CD14-positive monocyte (primary cell): ENCODE measurements around the gene SH2D3C. TPM values are rescaled to one million over a fixed set of nuclear protein-coding genes. Genes with fewer than 3 reads are reported as not detected.
A peak's percentile ranks its signal among the peaks of the same experiment; 100 is the strongest.

Experiments used
- DNase-seq, 3 donors: peaks; one replicate each; pipeline ENCODE4 v3.0.0-alpha.2; 2011 to 2022
- H2AFZ ChIP-seq: 2 replicates; pipeline ENCODE4 v1.6.0; 2012; ENCODE audit warnings: mild to moderate bottlenecking, low read depth, low read length, inconsistent platforms; ENCODE audit not compliant: insufficient read depth, poor library complexity, severe bottlenecking
- H3K27ac ChIP-seq, 2 donors: 1 replicate in 1 of 2; 2 replicates in 1 of 2; pipeline ENCODE4 v1.5.1; 2012 to 2013; ENCODE audit warnings: low read length in 2 of 2, control low read depth in 1 of 2, inconsistent platforms in 1 of 2, low read depth in 1 of 2, mild to moderate bottlenecking in 1 of 2
- H3K27me3 ChIP-seq, 2 donors: one replicate each; pipeline versions ENCODE4 v1.6.0 to v1.6.1; 2011 to 2013; ENCODE audit warnings: low read length in 2 of 2; ENCODE audit not compliant: control insufficient read depth in 2 of 2, insufficient read depth in 2 of 2
- H3K36me3 ChIP-seq, 2 donors: replicated peaks in 1 of 2; 1 replicate in 1 of 2; 2 replicates in 1 of 2; pipeline versions ENCODE4 v1.5.1 to v1.6.1; 2012 to 2013; ENCODE audit warnings: low read length in 2 of 2, control low read depth in 1 of 2, inconsistent platforms in 1 of 2, mild to moderate bottlenecking in 1 of 2; ENCODE audit not compliant: insufficient read depth in 2 of 2, control insufficient read depth in 1 of 2
- H3K4me1 ChIP-seq, 2 donors: 1 replicate in 1 of 2; 2 replicates in 1 of 2; pipeline versions ENCODE4 v1.5.1 to v1.6.1; 2012 to 2013; ENCODE audit warnings: low read length in 2 of 2, control low read depth in 1 of 2, inconsistent platforms in 1 of 2, mild to moderate bottlenecking in 1 of 2, moderate library complexity in 1 of 2; ENCODE audit not compliant: insufficient read depth in 2 of 2, control insufficient read depth in 1 of 2
- H3K4me2 ChIP-seq: replicated peaks from 2 replicates; pipeline ENCODE3; 2012; ENCODE audit warnings: low read length, moderate library complexity, mild to moderate bottlenecking; ENCODE audit not compliant: poor library complexity, severe bottlenecking; ENCODE audit errors: extremely low read depth
- H3K4me3 ChIP-seq, 3 experiments: fragments of 200-600 bp in 1 of 3; sonication (generic) in 1 of 3; replicated peaks in 1 of 3; 1 replicate in 2 of 3; 2 replicates in 1 of 3; pipeline ENCODE4 v1.5.1; 2011 to 2013; ENCODE audit warnings: low read length in 3 of 3, mild to moderate bottlenecking in 3 of 3, control low read depth in 2 of 3, low read depth in 2 of 3, inconsistent platforms in 1 of 3, moderate library complexity in 1 of 3
- H3K79me2 ChIP-seq: 2 replicates; pipeline ENCODE4 v1.6.0; 2012; ENCODE audit warnings: mild to moderate bottlenecking, control low read depth, inconsistent platforms, low read length, moderate library complexity; ENCODE audit not compliant: insufficient read depth
- H3K9ac ChIP-seq: 2 replicates; pipeline ENCODE4 v1.6.0; 2017; ENCODE audit warnings: low read length, mild to moderate bottlenecking; ENCODE audit not compliant: insufficient read depth, poor library complexity, severe bottlenecking
- H3K9me3 ChIP-seq, 2 donors: replicated peaks in 1 of 2; 1 replicate in 1 of 2; 2 replicates in 1 of 2; pipeline versions ENCODE4 v1.5.1 to v1.6.1; 2012 to 2013; ENCODE audit warnings: low read length in 2 of 2, control low read depth in 1 of 2; ENCODE audit not compliant: control insufficient read depth in 1 of 2, insufficient read depth in 1 of 2
- H4K20me1 ChIP-seq: 2 replicates; pipeline ENCODE4 v1.6.0; 2012; ENCODE audit warnings: mild to moderate bottlenecking, low read length, control low read depth, moderate library complexity; ENCODE audit not compliant: insufficient read depth
- H3K27ac Mint-ChIP-seq, 7 donors: one replicate each; pipeline ENCODE4 v1.8.0; 2020; ENCODE audit warnings: mild to moderate bottlenecking in 7 of 7, mixed read lengths in 7 of 7, moderate library complexity in 6 of 7, inconsistent platforms in 2 of 7
- H3K27me3 Mint-ChIP-seq, 3 donors: one replicate each; pipeline ENCODE4 v1.8.0; 2021 to 2022; ENCODE audit warnings: low read depth in 3 of 3, mild to moderate bottlenecking in 3 of 3, mixed read lengths in 3 of 3, moderate library complexity in 3 of 3, inconsistent platforms in 1 of 3
- H3K36me3 Mint-ChIP-seq, 2 donors: one replicate each; pipeline ENCODE4 v1.8.0; 2020; ENCODE audit warnings: mixed read lengths in 2 of 2, inconsistent platforms in 1 of 2, mild to moderate bottlenecking in 1 of 2
- H3K4me1 Mint-ChIP-seq: one replicate; pipeline ENCODE4 v1.8.0; 2020; ENCODE audit warnings: mild to moderate bottlenecking, mixed read lengths
- H3K4me3 Mint-ChIP-seq, 2 donors: one replicate each; pipeline ENCODE4 v1.8.0; 2020; ENCODE audit warnings: mild to moderate bottlenecking in 2 of 2, mixed read lengths in 2 of 2, moderate library complexity in 1 of 2
- H3K9me3 Mint-ChIP-seq, 7 donors: one replicate each; pipeline ENCODE4 v1.8.0; 2020 to 2022; ENCODE audit warnings: mixed read lengths in 7 of 7, mild to moderate bottlenecking in 6 of 7, moderate library complexity in 6 of 7, inconsistent platforms in 2 of 7
- CTCF ChIP-seq: fragments of 200-600 bp; IDR thresholded peaks from one replicate; pipeline ENCODE4 v1.8.0; 2022; ENCODE audit warnings: antibody characterized with exemption, mild to moderate bottlenecking
- WGBS: methylation state at CpG from one replicate; pipeline ENCODE4 v1.1.5; 2013; ENCODE audit warnings: missing lambda C conversion rate; ENCODE audit not compliant: insufficient coverage; 5-methylcytosine and 5-hydroxymethylcytosine counted together
- intact Hi-C, 2 donors: fragments of 100-400 bp; cut with micrococcal nuclease; formaldehyde crosslinking; loops; one replicate each; pipeline versions ENCODE4 v1.15.0 to v1.15.1; 2023
- polyA plus RNA-seq, 3 donors: library from polyadenylated mRNA; depleted of rRNA in 1 of 3; unstranded in 2 of 3; stranded (reverse) in 1 of 3; fragments of 300-500 nt in 2 of 3; fragments of >200 nt in 1 of 3; fragmentation: Illumina TruSeq in 2 of 3; gene quantifications; 1 replicate in 2 of 3; 2 replicates in 1 of 3; pipeline ENCODE4 v1.2.3, GENCODE V29; 2012 to 2021

The SH2D3C gene
- polyA plus RNA-seq, 3 donors = 11.5 to 47.3 (median 20.5) TPM

DNA sequence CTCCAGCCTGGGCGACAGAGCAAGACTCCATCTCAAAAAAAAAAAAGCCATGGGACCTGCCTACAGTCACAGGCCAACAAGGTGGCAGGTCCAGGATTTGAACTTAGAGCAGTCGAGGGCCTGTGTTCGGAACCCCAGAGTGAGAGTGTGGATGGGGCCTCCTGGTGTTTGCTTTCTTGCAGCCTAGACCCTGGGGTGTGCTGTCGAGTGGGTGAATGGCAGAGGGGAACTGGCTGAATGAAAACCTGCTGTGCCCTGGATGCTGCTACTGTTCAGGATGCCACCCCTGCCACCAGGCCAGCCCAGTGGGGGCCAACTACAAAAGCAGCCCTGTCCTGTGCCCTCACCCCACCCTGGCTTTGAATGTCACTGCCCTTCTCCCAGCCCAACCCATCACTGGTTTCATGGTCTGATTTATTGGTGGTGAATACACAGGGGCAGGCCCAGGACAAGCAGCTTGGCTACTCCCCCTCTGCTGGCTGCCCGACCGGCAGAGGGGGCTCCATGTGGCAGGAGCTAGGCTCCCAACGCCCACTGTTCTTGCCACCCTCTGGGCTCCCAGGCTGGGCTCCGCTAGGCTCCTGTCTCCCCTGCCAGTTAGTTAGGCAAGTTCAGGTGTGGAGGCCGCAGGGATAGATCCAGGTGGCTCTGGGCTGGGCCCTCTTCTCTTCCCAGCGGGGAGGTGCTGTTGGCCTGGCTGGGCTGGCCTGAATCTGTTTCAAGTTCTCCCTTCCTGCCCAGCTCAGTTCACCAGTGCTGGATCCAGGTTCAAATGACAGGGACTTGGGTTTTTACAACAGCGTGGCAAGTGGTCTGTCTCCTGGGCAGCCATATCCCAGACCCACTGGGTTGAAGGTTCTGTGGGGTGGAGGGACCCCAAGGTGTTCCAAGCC is 36.4 kb upstream of the SH2D3C start:
- Mint-ChIP-seq H3K9me3 (no peaks in the 10 kb centered on the region), H3K27me3 (peaks cover 0 to 4% (median 1%) of the 10 kb centered on the region in 3 donors), H3K27ac (peak overlapping the region in 5 of 7 donors; percentile 32 to 72 (median 51)), H3K4me3 (no peak overlapping the region), H3K36me3 (peaks cover 52 to 72% of the 10 kb centered on the region in 2 donors), H3K4me1 (no peaks in the 10 kb centered on the region)
- Histone ChIP-seq H3K79me2 (no peaks in the 10 kb centered on the region), H3K4me2 (no peak overlapping the region), H3K4me3 (no peak overlapping the region), H2AFZ (no peak overlapping the region), H3K4me1 (no peaks in the 10 kb centered on the region), H3K9me3 (no peaks in the 10 kb centered on the region), H4K20me1 (no peaks in the 10 kb centered on the region), H3K9ac (no peak overlapping the region), H3K27ac (no peak overlapping the region), H3K36me3 (peaks cover 70 to 80% of the 10 kb centered on the region in 2 donors), H3K27me3 (no peaks in the 10 kb centered on the region)
- 94% methylated on average over 11 of the region's 11 CpGs for WGBS
- intact Hi-C loops = no loop called here
- no peak for DNase-seq
- TF ChIP-seq CTCF = no peak

DNA sequence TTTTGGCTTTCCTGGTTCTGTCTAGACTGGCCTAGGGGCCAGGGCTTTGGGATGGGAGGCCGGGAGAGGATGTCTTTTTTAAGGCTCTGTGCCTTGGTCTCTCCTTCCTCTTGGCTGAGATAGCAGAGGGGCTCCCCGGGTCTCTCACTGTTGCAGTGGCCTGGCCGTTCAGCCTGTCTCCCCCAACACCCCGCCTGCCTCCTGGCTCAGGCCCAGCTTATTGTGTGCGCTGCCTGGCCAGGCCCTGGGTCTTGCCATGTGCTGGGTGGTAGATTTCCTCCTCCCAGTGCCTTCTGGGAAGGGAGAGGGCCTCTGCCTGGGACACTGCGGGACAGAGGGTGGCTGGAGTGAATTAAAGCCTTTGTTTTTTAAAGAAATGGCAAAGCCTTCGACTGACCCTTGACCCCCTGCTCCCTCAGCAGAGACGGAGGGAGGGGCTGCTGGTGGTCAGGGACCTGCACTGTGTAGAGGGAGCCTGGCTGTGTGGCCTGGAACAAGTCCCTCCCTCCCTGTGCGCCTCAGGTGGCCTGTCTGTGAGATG is 35.3 kb upstream of the SH2D3C start:
- Histone ChIP-seq H4K20me1 (no peaks in the 10 kb centered on the region), H3K27me3 (no peaks in the 10 kb centered on the region), H3K9me3 (no peaks in the 10 kb centered on the region), H3K4me2 (no peak overlapping the region), H2AFZ (no peak overlapping the region), H3K4me3 (no peak overlapping the region), H3K27ac (peak overlapping the region in 1 of 2 donors; percentile 14), H3K4me1 (no peaks in the 10 kb centered on the region), H3K9ac (no peak overlapping the region), H3K36me3 (peaks cover 67 to 80% of the 10 kb centered on the region in 2 donors), H3K79me2 (no peaks in the 10 kb centered on the region)
- Mint-ChIP-seq H3K4me1 (peaks cover 3% of the 10 kb centered on the region), H3K9me3 (no peaks in the 10 kb centered on the region), H3K4me3 (no peak overlapping the region), H3K27ac (peak overlapping the region in 1 of 7 donors; percentile 6), H3K27me3 (peaks cover 0 to 4% (median 1%) of the 10 kb centered on the region in 3 donors), H3K36me3 (peaks cover 56 to 71% of the 10 kb centered on the region in 2 donors)
- 100% methylated on average over 3 of the region's 9 CpGs for WGBS
- TF ChIP-seq CTCF = no peak
- intact Hi-C loops = no loop called here
- no peak for DNase-seq
